MM.1S (cell line): ENCODE measurements around the gene FAM120B.

Experiments
- DNase-seq: peaks from one replicate; pipeline ENCODE4 v3.0.0-alpha.2; 2015
- H2AFZ ChIP-seq: fragments of 300-600 bp; sonication (generic); 2 replicates; pipeline ENCODE4 v1.6.0; 2016; ENCODE audit warnings: antibody characterized with exemption, low read length
- H3F3A ChIP-seq: fragments of 300-600 bp; sonication (generic); 2 replicates; pipeline ENCODE4 v1.6.1; 2016; ENCODE audit warnings: mild to moderate bottlenecking, antibody characterized with exemption, low read length, moderate library complexity, mixed read lengths; ENCODE audit not compliant: insufficient read depth
- H3K27ac ChIP-seq: fragments of 300-600 bp; sonication (generic); 2 replicates; pipeline ENCODE4 v1.5.1; 2016; ENCODE audit warnings: mild to moderate bottlenecking, low read length
- H3K27me3 ChIP-seq: fragments of 300-600 bp; sonication (generic); replicated peaks from 2 replicates; pipeline ENCODE4 v1.6.0; 2016; ENCODE audit warnings: low read length; ENCODE audit not compliant: insufficient read depth
- H3K36me3 ChIP-seq: fragments of 300-600 bp; sonication (generic); replicated peaks from 2 replicates; pipeline ENCODE4 v1.6.1; 2016; ENCODE audit warnings: mild to moderate bottlenecking, low read length, mixed read lengths; ENCODE audit not compliant: insufficient read depth
- H3K4me1 ChIP-seq: fragments of 300-600 bp; sonication (generic); 2 replicates; pipeline ENCODE4 v1.6.1; 2016; ENCODE audit warnings: low read length, mixed read lengths
- H3K4me2 ChIP-seq: fragments of 300-600 bp; sonication (generic); 2 replicates; pipeline ENCODE4 v1.6.0; 2016; ENCODE audit warnings: low read depth, low read length
- H3K4me3 ChIP-seq: fragments of 300-600 bp; sonication (generic); 2 replicates; pipeline ENCODE4 v1.5.1; 2016; ENCODE audit warnings: low read length, mixed read lengths
- H3K79me2 ChIP-seq: fragments of 300-600 bp; sonication (generic); 2 replicates; pipeline ENCODE4 v1.6.1; 2016; ENCODE audit warnings: mixed run types, low read length, mixed read lengths
- H3K9ac ChIP-seq: fragments of 300-600 bp; sonication (generic); 2 replicates; pipeline ENCODE4 v1.6.1; 2016; ENCODE audit warnings: low read length, mixed read lengths
- H3K9me2 ChIP-seq: fragments of 300-600 bp; sonication (generic); replicated peaks from 2 replicates; pipeline ENCODE4 v1.6.1; 2016; ENCODE audit warnings: mild to moderate bottlenecking, low read length, mixed read lengths; ENCODE audit not compliant: insufficient read depth
- H3K9me3 ChIP-seq: fragments of 300-600 bp; sonication (generic); replicated peaks from 2 replicates; pipeline ENCODE4 v1.6.1; 2016; ENCODE audit warnings: mild to moderate bottlenecking, low read length, mixed read lengths; ENCODE audit not compliant: insufficient read depth
- H4K20me1 ChIP-seq: fragments of 300-600 bp; sonication (generic); 2 replicates; pipeline ENCODE4 v1.6.1; 2016; ENCODE audit warnings: mild to moderate bottlenecking, low read length, moderate library complexity, mixed read lengths; ENCODE audit not compliant: insufficient read depth
- CTCF ChIP-seq: fragments of 300-600 bp; sonication (generic); IDR thresholded peaks from 2 replicates; pipeline ENCODE4 v1.5.1; 2016; ENCODE audit warnings: antibody characterized with exemption, low read length, mixed read lengths
- EZH2 ChIP-seq: fragments of 300-600 bp; sonication (generic); optimal IDR thresholded peaks from 2 replicates; pipeline ENCODE3; 2017; ENCODE audit warnings: low read depth, mild to moderate bottlenecking, antibody characterized with exemption, low read length, mixed read lengths
- EZH2phosphoT487 ChIP-seq: fragments of 300-600 bp; sonication (generic); IDR thresholded peaks from 2 replicates; pipeline ENCODE4 v1.6.1; 2018; ENCODE audit warnings: antibody characterized with exemption, low read length

The FAM120B gene

GRCh38 chr6:170442596-170442995 lies 136.0 kb downstream of the FAM120B start:
- no peaks in the 10 kb centered on the region; the same call in 1 of the 2 replicates for H3K4me1 ChIP-seq
- no peak overlapping the region for H3K9ac ChIP-seq
- DNase-seq = no peak
- H3K36me3 ChIP-seq = no peaks in the 10 kb centered on the region
- no peaks in the 10 kb centered on the region for H3K79me2 ChIP-seq
- H3K27ac ChIP-seq = no peak overlapping the region
- H3K4me2 ChIP-seq = no peak overlapping the region
- no peaks in the 10 kb centered on the region for H3K27me3 ChIP-seq
- H2AFZ ChIP-seq = no peak overlapping the region
- no peaks in the 10 kb centered on the region for H4K20me1 ChIP-seq
- H3K4me3 ChIP-seq = no peak overlapping the region
- no peaks in the 10 kb centered on the region for H3K9me2 ChIP-seq
- TF ChIP-seq EZH2 (no peak), CTCF (no peak), EZH2phosphoT487 (no peak)
- no peaks in the 10 kb centered on the region for H3F3A ChIP-seq
- H3K9me3 ChIP-seq = no peaks in the 10 kb centered on the region

- Histone ChIP-seq H3K9me2 (no peaks in the 10 kb centered on the region), H3K36me3 (no peaks in the 10 kb centered on the region), H3K27ac (peak overlapping the region; percentile 45; the same call in 1 of the 2 replicates), H3K27me3 (no peaks in the 10 kb centered on the region), H3K79me2 (no peaks in the 10 kb centered on the region), H3K4me3 (no peak overlapping the region), H3F3A (no peaks in the 10 kb centered on the region), H2AFZ (no peak overlapping the region), H3K9ac (no peak overlapping the region), H3K9me3 (no peaks in the 10 kb centered on the region), H3K4me2 (no peak overlapping the region), H4K20me1 (no peaks in the 10 kb centered on the region), H3K4me1 (no peaks in the 10 kb centered on the region; the same call in 1 of the 2 replicates)
- DNase-seq = no peak
- TF ChIP-seq EZH2 (no peak), CTCF (no peak), EZH2phosphoT487 (no peak)
Measured at GRCh38 chr6:170443151-170443662, 136.6 kb downstream of the FAM120B start.

GRCh38 chr6:170444056-170444591 lies 137.6 kb downstream of the FAM120B start:
- Histone ChIP-seq H3K4me1 (no peaks in the 10 kb centered on the region; the same call in 1 of the 2 replicates), H2AFZ (no peak overlapping the region), H3K9ac (no peak overlapping the region), H3K4me2 (0 out of 2 replicates have a peak overlapping the region, but pooled peaks have one; percentile 15), H4K20me1 (no peaks in the 10 kb centered on the region), H3K79me2 (no peaks in the 10 kb centered on the region), H3K9me3 (no peaks in the 10 kb centered on the region), H3K4me3 (no peak overlapping the region), H3K27me3 (no peaks in the 10 kb centered on the region), H3K27ac (peak overlapping the region; percentile 45; the same call in 1 of the 2 replicates), H3F3A (no peaks in the 10 kb centered on the region), H3K36me3 (no peaks in the 10 kb centered on the region), H3K9me2 (no peaks in the 10 kb centered on the region)
- peak; percentile 60 for DNase-seq
- TF ChIP-seq EZH2phosphoT487 (no peak), CTCF (no peak), EZH2 (no peak)
